GM19025 (cell line): Measurements from ENCODE around the gene GRK5.

Experiments
- ATAC-seq: cut with Tn5 transposase; IDR thresholded peaks from one replicate; pipeline ENCODE4 v1.9.1; 2021; ENCODE audit warnings: mild to moderate bottlenecking, low read depth, moderate library complexity; ENCODE audit not compliant: unreplicated experiment

GRK5 gene

DNA sequence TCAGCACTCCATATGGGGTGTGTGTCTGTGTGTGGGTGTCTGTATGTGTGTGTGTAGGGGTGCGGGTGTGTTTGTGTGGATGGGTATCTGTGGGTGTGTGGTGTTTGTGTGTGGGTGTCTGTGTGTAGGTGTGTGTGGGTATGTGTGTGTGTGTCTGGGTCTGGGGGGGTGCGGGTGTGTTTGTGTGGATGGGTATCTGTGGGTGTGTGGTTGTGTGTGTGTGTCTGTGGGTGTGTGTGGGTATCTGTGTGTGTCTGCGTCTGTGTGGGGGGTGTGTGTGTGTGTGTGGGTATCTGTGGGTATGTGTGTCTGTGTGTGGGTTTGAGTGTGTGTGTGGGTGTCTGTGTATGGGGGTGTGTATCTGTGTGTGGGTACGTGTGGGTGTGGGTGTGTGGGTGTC, 186.5 kb downstream of the GRK5 start:
- ATAC-seq, result no peak

DNA sequence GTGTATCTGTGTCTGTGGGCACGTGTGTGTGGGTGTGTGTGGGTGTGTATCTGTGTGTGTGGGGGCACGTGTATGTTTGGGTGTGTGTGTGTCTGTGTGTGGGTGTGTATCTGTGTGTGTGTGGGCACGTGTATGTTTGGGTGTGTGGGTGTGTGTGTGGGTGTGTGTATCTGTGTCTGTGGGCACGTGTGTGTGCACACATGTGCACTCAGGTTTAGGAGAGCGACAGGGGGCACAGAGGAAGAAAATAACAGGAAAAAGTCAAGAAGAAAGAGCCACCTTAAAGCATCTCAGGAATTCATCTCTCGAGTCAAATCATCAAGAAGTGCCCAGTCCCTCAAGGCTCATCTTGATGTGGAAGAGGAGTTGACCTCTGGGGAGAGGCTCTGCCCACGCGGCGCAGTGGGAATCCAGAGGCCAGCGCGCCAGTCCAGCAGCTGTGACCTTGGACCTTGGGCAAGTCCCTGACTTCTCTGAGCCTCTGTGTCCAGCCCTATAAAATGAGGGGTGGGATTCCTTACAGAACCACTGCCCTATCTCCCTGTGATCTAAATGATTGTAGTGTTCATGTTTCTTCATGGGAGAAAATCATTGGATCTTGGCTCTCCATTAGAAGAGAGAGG, 187.4 kb downstream of the GRK5 start:
- ATAC-seq, result no peak

GRCh38 chr10:119395280-119396007, 188.1 kb downstream of the GRK5 start:
- ATAC-seq, result no peak

DNA sequence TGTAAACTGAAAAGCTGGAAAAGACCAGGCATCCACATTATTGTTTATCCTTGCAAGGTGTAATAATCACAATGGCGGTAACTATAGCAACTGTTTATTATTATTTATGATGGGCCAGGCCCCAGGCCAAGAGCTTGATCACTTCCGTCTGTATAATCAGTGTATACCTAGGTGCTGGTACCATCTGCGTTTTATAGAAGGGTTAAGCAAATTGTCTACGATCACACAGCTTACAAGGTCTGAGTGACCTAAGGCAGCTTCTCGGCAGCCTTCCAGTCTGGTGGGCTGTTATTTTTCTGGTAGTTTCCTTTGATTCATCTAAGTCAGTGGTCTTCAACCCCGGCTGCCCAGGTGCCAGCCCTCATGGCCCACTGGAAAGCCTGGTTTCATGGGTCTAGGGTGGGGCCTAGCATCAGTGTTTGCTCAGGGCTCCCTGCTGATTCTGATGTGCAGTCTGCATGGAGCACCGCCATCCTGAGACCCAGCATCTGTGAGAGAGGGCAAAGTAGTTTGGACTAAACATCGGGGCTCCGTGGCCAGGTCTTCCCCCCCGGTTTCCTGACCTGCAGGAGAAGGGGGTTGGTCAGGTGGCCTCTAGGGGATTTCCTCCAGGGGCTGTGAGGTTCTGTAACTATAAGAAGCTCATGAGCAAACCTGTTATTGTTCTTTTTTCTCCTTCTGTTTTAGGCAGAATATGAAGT, 188.8 kb downstream of the GRK5 start:
- ATAC-seq, result no peak

GRCh38 chr10:119396709-119397071, 189.3 kb downstream of the GRK5 start:
- ATAC-seq, result no peak

GRCh38 chr10:119397416-119397815, 190.0 kb downstream of the GRK5 start:
- no peak for ATAC-seq

DNA sequence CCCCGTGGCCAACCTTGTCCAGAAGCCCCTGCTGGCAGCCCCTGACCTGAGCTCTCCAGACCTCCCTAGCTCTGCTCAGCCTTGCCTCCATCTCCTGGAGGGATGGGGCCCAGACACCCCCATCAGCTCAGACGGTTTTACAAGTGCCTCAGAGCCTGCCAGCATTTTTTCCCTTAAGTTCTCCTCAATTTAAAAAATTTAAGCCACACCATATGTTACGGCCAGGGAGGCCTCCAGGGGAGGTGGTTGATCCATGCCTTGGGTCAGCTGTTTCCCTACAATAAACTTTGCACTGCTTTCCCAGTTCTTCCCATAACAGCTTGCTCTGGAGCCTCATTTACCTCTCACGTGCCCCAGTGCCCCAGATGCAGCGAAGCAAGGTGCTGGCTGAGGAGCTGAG, 191.6 kb downstream of the GRK5 start:
- no peak for ATAC-seq

DNA sequence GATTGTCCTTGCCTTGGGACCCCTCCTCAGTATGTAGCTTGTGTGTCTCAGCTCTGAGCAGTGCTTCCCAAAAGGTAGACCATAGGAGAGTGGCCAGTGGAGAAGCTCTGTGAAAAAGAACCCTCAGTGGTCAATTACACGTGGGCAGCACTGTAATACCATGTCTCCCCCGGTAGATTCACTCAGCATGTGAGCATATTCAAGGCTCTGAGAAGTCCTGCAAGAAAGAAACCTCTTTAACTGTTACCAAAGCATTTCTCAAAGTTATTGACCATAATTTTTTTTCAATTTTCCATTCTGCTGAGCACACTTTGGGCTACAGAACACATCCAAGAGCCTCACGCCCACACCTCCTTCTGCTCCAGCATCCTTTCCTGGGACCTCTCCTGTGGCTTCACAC, 192.1 kb downstream of the GRK5 start:
- ATAC-seq, result no peak

DNA sequence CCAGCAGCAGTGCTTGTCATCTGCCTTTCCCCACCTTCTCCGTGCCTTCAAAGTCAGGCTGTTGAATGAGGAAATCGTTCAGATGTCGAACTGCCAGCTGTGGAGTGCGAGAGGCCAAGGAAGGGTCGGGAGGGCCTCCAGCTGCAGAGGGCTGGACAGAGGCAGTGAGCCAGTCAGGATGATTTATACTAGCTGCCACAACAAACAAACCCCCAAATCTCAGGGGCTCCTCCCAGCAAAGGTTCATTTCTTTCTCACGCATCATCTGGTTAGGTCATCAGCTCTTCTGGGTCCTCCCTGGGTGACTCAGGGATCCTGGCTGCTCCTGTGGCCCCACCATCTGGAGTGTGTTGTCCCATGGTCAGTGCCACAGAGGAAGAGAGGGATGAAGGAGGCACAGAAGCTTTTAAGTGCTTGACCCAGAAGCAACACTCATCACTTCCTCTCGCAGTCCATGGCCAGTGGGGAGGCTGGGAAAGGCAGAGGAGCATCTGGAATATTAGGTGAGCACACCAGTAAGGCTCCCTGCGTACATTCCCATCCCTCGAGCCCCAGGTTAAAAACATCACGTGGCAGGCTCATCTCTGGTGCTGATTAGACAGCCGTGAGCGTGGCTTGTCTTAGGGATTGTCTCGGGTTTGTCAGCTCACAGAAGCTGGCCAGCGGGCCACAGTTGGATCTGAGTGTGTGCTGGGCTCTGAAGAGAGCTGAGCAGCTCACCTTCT, 194.5 kb downstream of the GRK5 start:
- ATAC-seq, result no peak

DNA sequence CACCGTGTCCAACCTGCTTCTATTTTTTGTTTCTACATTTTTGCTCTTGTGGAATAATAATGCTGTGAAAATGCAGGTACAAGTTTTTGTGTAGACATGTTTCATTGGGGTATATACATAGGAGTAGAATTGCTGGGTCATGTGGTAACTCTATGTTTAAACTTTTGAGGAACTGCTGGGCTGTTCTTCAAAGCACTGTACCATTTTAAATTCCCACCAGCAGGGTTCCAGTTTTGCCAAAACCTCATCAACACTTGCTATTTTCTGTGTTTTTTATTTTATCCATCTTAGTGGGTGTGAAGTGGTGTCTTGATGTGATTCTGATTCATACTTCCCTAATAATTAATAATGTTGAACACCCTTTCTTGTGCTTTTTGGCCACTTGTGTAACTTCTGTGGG, 196.6 kb downstream of the GRK5 start:
- no peak for ATAC-seq

GRCh38 chr10:119404719-119405519, 197.5 kb downstream of the GRK5 start:
- no peak for ATAC-seq

- no peak for ATAC-seq
Observed at GRCh38 chr10:119405520-119405807, 198.1 kb downstream of the GRK5 start.

GRCh38 chr10:119406137-119406536, 198.8 kb downstream of the GRK5 start:
- no peak for ATAC-seq

- no peak for ATAC-seq
Observed at GRCh38 chr10:119406601-119407253, 199.4 kb downstream of the GRK5 start.

DNA sequence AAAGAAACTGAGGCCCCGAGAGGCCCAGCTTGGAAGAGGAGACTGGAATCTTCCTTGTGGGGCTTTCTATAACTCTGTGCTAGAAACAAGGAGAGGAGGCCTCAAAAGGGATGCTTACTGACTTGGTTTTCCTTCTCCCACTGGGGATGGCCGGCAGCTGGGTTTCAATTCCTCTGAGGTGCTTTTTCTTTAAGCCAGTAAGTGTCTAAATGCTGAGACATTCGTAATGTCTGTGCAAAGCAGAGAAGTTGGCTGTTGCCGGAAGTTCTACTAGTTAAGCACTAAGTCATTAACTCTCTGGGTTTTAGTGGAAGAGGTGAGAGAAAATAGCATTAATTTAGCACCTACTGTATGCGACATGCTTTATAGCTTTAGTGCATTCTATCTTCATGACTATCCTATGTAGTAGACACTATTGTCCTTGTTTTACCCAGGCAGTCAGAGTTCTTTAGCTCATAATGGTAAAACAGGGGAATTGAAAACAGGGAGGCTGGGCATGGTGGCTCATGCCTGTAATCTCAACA, 199.9 kb downstream of the GRK5 start:
- ATAC-seq, result no peak

DNA sequence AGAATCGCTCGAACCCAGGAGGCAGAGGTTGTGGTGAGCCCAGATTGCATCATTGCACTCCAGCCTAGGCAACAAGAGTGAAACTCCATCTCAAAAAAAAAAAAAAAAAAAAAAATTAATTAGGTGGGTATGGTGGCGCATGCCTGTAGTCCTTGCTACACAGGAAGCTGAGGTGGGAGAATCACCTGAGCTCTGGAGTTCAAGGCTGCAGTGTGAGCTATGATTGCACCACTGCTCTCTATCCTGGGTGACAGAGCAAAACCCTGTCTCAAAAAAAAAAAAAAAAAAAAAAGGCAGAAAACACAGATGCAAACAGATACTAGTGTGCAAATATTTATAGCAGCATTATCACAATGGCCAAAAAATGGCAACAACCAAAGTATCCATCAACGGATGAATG, 200.7 kb downstream of the GRK5 start:
- no peak for ATAC-seq

GRCh38 chr10:119408969-119409371, 201.6 kb downstream of the GRK5 start:
- no peak for ATAC-seq

GRCh38 chr10:119409385-119409784, 202.0 kb downstream of the GRK5 start:
- ATAC-seq, result no peak

DNA sequence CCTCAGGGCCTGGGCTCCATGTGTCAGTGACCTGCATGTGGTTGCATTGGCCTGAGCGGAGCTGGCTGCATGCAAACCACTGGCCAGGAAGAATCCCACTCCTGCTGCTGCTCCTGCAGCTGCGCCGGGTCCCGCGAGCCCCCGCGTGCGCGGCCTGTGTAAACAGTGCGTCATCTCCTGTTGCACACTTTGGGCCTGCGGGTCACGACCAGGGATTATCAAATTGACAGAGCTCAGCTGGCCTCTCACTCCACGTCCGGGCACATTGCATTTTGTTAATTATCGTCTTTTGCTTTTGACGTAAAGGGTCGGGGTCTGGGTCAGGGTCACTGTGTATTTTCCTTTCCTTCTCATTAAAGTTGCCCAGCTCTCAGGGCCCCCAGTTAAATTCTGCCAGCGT, 202.5 kb downstream of the GRK5 start:
- no peak for ATAC-seq
